Liver (tissue), 9 donors: ENCODE results near the gene MFNG. TPM values are rescaled to one million over a fixed set of nuclear protein-coding genes. Genes with fewer than 3 reads are reported as not detected.

Experiments
- DNase-seq: peaks from one replicate; pipeline ENCODE4 v3.0.0-alpha.2; 2017; ENCODE audit warnings: low spot score
- H3K27ac ChIP-seq, 2 donors: one replicate each; pipeline ENCODE4 v1.7.0; 2013; ENCODE audit warnings: inconsistent platforms in 2 of 2, low read length in 2 of 2, control low read depth in 1 of 2, low read depth in 1 of 2, mild to moderate bottlenecking in 1 of 2
- H3K27me3 ChIP-seq, 4 donors: one replicate each; pipeline versions ENCODE4 v1.6.1 to v1.7.0; 2013; ENCODE audit warnings: low read length in 3 of 4, inconsistent platforms in 1 of 4, mild to moderate bottlenecking in 1 of 4, moderate library complexity in 1 of 4; ENCODE audit not compliant: control insufficient read depth in 4 of 4, insufficient read depth in 4 of 4
- H3K36me3 ChIP-seq, 4 donors: one replicate each; pipeline versions ENCODE4 v1.6.1 to v1.7.0; 2013; ENCODE audit warnings: low read length in 3 of 4, mild to moderate bottlenecking in 3 of 4, low read depth in 1 of 4, moderate library complexity in 1 of 4; ENCODE audit not compliant: control insufficient read depth in 4 of 4, insufficient read depth in 3 of 4
- H3K4me1 ChIP-seq, 4 donors: one replicate each; pipeline versions ENCODE4 v1.6.1 to v1.7.0; 2013; ENCODE audit warnings: low read length in 3 of 4, mild to moderate bottlenecking in 3 of 4, moderate library complexity in 1 of 4; ENCODE audit not compliant: control insufficient read depth in 4 of 4, insufficient read depth in 4 of 4
- H3K4me3 ChIP-seq, 3 donors: one replicate each; pipeline versions ENCODE4 v1.6.1 to v1.7.0; 2013; ENCODE audit warnings: low read length in 3 of 3, control low read depth in 1 of 3, low read depth in 1 of 3, mild to moderate bottlenecking in 1 of 3
- H3K9ac ChIP-seq, 2 donors: one replicate each; pipeline ENCODE4 v1.7.0; 2013; ENCODE audit warnings: low read length in 2 of 2, mild to moderate bottlenecking in 2 of 2, moderate library complexity in 2 of 2, control low read depth in 1 of 2, low read depth in 1 of 2
- H3K9me3 ChIP-seq, 4 donors: one replicate each; pipeline versions ENCODE4 v1.6.1 to v1.7.0; 2013; ENCODE audit warnings: low read length in 3 of 4; ENCODE audit not compliant: control insufficient read depth in 4 of 4
- EGR1 ChIP-seq, 2 donors: IDR thresholded peaks; 2 replicates each; pipeline ENCODE4 v1.6.1; 2016 to 2018; ENCODE audit warnings: antibody characterized with exemption in 2 of 2, low read depth in 2 of 2
- FOXA1 ChIP-seq: IDR thresholded peaks from 2 replicates; pipeline ENCODE4 v1.6.1; 2016; ENCODE audit warnings: antibody characterized with exemption
- FOXA2 ChIP-seq: IDR thresholded peaks from 2 replicates; pipeline ENCODE4 v1.6.1; 2016; ENCODE audit warnings: antibody characterized with exemption
- GABPA ChIP-seq, 2 donors: IDR thresholded peaks in 1 of 2; conservative IDR thresholded peaks in 1 of 2; 2 replicates each; pipeline ENCODE4 v1.6.1; 2016; ENCODE audit warnings: antibody characterized with exemption in 2 of 2, mild to moderate bottlenecking in 1 of 2, moderate library complexity in 1 of 2
- HNF4A ChIP-seq, 2 donors: conservative IDR thresholded peaks; 2 replicates each; pipeline ENCODE4 v1.6.1; 2016; ENCODE audit warnings: antibody characterized with exemption in 2 of 2, mild to moderate bottlenecking in 2 of 2
- HNF4G ChIP-seq: IDR thresholded peaks from 2 replicates; pipeline ENCODE4 v1.6.1; 2016; ENCODE audit warnings: antibody characterized with exemption
- JUND ChIP-seq, 2 donors: IDR thresholded peaks; 2 replicates each; pipeline ENCODE4 v1.6.1; 2016; ENCODE audit warnings: antibody characterized with exemption in 2 of 2
- NR2F2 ChIP-seq: IDR thresholded peaks from 2 replicates; pipeline ENCODE4 v1.6.1; 2016; ENCODE audit warnings: antibody characterized with exemption
- RAD21 ChIP-seq, 2 donors: IDR thresholded peaks; 2 replicates each; pipeline ENCODE4 v1.6.1; 2016; ENCODE audit warnings: antibody characterized with exemption in 2 of 2, mild to moderate bottlenecking in 2 of 2
- RXRA ChIP-seq, 2 donors: IDR thresholded peaks; 2 replicates each; pipeline ENCODE4 v1.6.1; 2017 to 2018; ENCODE audit warnings: antibody characterized with exemption in 2 of 2, mild to moderate bottlenecking in 1 of 2
- SP1 ChIP-seq: IDR thresholded peaks from 2 replicates; pipeline ENCODE4 v1.6.1; 2018; ENCODE audit warnings: antibody characterized with exemption, mild to moderate bottlenecking
- TAF1 ChIP-seq: conservative IDR thresholded peaks from 2 replicates; pipeline ENCODE4 v1.6.1; 2016; ENCODE audit warnings: antibody characterized with exemption, mild to moderate bottlenecking
- YY1 ChIP-seq: IDR thresholded peaks from 2 replicates; pipeline ENCODE4 v1.6.1; 2016; ENCODE audit warnings: antibody characterized with exemption, mild to moderate bottlenecking
- WGBS: extraction: QIAGEN DNeasy Blood & Tissue Kit; methylation state at CpG from one replicate; pipeline ENCODE4 v1.1.7; 2013; 5-methylcytosine and 5-hydroxymethylcytosine counted together
- polyA plus RNA-seq, 2 donors: library from polyadenylated mRNA; stranded (reverse) in 1 of 2; unstranded in 1 of 2; fragments of 200-250 nt in 1 of 2; fragments of >200 nt in 1 of 2; fragmentation: Nextera tagmentation in 1 of 2; extraction: Ambion mirVana in 1 of 2; gene quantifications; one replicate each; pipeline versions ENCODE4 v1.2.1 to v1.2.3, GENCODE V29; 2013 to 2015
- total RNA-seq, 2 donors: library from RNA; depleted of rRNA; stranded (reverse); fragments of >200 nt; gene quantifications; one replicate each; pipeline ENCODE4 v1.2.3, GENCODE V29; 2014
- TF ChIP-seq, protein P1 (sequence below): fragments of 150-350 bp; IDR thresholded peaks from 2 replicates; pipeline ENCODE4 v1.5.1; 2017; ENCODE audit warnings: improper control_type of control experiment, low read depth, low read length; ENCODE audit not compliant: missing input control
- TF ChIP-seq, protein P2 (sequence below): IDR thresholded peaks from 2 replicates; pipeline ENCODE4 v1.6.1; 2016; ENCODE audit warnings: antibody characterized with exemption
- TF ChIP-seq, protein P3 (sequence below): IDR thresholded peaks from 2 replicates; pipeline ENCODE4 v1.6.1; 2016; ENCODE audit warnings: antibody characterized with exemption
- TF ChIP-seq, protein P4 (sequence below): IDR thresholded peaks from 2 replicates; pipeline ENCODE4 v1.6.1; 2016; ENCODE audit warnings: antibody characterized with exemption, mild to moderate bottlenecking
- TF ChIP-seq, protein P5 (sequence below): IDR thresholded peaks from 2 replicates; pipeline ENCODE4 v1.6.1; 2016; ENCODE audit warnings: antibody characterized with exemption
- donor health status: healthy.
- donor health status: healthy.
- donor health status: healthy.
- donor health status: healthy.
- donor health status: healthy.

The MFNG gene
- total and polyA plus RNA-seq, 4 donors = 5.0 to 10.7 (median 7.4) TPM

DNA sequence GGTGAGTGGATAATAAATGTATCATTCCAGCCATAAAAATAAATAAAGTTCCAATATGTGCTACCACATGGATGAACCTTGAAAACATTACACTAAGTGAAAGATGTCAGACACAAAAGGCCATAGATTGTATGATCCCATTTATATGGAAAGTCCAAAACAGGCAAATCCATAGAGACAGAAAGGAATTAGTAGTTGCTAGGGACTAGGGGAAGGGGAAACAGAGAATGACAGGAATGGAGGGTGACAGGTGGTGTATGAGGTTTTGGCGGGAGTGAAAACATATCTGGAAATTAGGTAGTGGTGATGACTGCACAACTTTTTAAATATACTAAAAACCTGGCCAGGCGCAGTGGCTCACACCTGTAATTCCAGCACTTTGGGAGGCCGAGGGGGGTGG, 48.3 kb upstream of the MFNG start:
- no peak overlapping the region for H3K27ac ChIP-seq
- H3K4me1 ChIP-seq = peaks cover 2 to 9% (median 3%) of the 10 kb centered on the region in 4 donors
- no peaks in the 10 kb centered on the region for H3K36me3 ChIP-seq
- H3K27me3 ChIP-seq = no peaks in the 10 kb centered on the region
- H3K4me3 ChIP-seq = no peak overlapping the region
- DNase-seq = no peak
- H3K9ac ChIP-seq = no peak overlapping the region
- 96% methylated on average over 3 of the region's 3 CpGs for WGBS
- H3K9me3 ChIP-seq = no peaks in the 10 kb centered on the region
- TF ChIP-seq, protein P1, sequence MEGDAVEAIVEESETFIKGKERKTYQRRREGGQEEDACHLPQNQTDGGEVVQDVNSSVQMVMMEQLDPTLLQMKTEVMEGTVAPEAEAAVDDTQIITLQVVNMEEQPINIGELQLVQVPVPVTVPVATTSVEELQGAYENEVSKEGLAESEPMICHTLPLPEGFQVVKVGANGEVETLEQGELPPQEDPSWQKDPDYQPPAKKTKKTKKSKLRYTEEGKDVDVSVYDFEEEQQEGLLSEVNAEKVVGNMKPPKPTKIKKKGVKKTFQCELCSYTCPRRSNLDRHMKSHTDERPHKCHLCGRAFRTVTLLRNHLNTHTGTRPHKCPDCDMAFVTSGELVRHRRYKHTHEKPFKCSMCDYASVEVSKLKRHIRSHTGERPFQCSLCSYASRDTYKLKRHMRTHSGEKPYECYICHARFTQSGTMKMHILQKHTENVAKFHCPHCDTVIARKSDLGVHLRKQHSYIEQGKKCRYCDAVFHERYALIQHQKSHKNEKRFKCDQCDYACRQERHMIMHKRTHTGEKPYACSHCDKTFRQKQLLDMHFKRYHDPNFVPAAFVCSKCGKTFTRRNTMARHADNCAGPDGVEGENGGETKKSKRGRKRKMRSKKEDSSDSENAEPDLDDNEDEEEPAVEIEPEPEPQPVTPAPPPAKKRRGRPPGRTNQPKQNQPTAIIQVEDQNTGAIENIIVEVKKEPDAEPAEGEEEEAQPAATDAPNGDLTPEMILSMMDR = no peak
- TF ChIP-seq NR2F2 (no peak), HNF4G (no peak), FOXA2 (no peak), JUND (IDR thresholded peaks at IDR 0.05) (no peak), HNF4A (conservative IDR thresholded peaks at IDR 0.05) (no peak), GABPA (IDR thresholded peaks at IDR 0.05 in 1 of 2, conservative IDR thresholded peaks at IDR 0.05 in 1 of 2) (no peak)
- TF ChIP-seq, protein P2, sequence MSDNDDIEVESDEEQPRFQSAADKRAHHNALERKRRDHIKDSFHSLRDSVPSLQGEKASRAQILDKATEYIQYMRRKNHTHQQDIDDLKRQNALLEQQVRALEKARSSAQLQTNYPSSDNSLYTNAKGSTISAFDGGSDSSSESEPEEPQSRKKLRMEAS = no peak

DNA sequence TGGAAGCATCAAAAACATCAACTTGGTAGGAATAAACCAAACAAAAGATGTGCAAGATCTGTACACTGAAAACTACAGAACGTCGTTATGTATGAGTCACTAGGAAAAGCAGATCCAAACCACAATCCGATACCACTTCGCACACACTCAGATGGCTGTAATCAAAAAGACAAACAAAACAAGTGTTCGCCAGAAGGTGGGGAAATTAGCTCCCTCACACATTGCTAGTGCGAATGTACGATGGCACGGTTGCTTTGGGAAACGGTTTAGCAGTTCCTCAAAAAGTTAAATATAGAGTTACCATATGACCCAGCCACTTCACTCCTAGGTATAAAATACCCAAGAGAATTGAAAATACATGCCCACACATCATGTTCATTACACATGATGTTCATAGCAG, 47.8 kb upstream of the MFNG start:
- H3K27ac ChIP-seq = no peak overlapping the region
- no peaks in the 10 kb centered on the region for H3K27me3 ChIP-seq
- H3K4me3 ChIP-seq = no peak overlapping the region
- peaks cover 1 to 8% (median 2%) of the 10 kb centered on the region in 4 donors for H3K4me1 ChIP-seq
- no peak for DNase-seq
- H3K36me3 ChIP-seq = no peaks in the 10 kb centered on the region
- H3K9me3 ChIP-seq = no peaks in the 10 kb centered on the region
- 77% methylated on average over 9 of the region's 9 CpGs for WGBS
- TF ChIP-seq JUND (IDR thresholded peaks at IDR 0.05) (no peak), SP1 (no peak), RXRA (IDR thresholded peaks at IDR 0.05) (no peak), FOXA2 (no peak), YY1 (no peak), EGR1 (IDR thresholded peaks at IDR 0.05; ENCODE audit: low read depth in 2 of 2) (no peak), HNF4A (conservative IDR thresholded peaks at IDR 0.05) (no peak), HNF4G (no peak), RAD21 (IDR thresholded peaks at IDR 0.05) (no peak), GABPA (IDR thresholded peaks at IDR 0.05 in 1 of 2, conservative IDR thresholded peaks at IDR 0.05 in 1 of 2) (no peak), NR2F2 (no peak), FOXA1 (no peak), TAF1 (no peak)
- TF ChIP-seq, protein P3, sequence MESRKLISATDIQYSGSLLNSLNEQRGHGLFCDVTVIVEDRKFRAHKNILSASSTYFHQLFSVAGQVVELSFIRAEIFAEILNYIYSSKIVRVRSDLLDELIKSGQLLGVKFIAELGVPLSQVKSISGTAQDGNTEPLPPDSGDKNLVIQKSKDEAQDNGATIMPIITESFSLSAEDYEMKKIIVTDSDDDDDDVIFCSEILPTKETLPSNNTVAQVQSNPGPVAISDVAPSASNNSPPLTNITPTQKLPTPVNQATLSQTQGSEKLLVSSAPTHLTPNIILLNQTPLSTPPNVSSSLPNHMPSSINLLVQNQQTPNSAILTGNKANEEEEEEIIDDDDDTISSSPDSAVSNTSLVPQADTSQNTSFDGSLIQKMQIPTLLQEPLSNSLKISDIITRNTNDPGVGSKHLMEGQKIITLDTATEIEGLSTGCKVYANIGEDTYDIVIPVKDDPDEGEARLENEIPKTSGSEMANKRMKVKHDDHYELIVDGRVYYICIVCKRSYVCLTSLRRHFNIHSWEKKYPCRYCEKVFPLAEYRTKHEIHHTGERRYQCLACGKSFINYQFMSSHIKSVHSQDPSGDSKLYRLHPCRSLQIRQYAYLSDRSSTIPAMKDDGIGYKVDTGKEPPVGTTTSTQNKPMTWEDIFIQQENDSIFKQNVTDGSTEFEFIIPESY = no peak
- TF ChIP-seq, protein P2 = no peak
- TF ChIP-seq, protein P1 = no peak
- TF ChIP-seq, protein P4, sequence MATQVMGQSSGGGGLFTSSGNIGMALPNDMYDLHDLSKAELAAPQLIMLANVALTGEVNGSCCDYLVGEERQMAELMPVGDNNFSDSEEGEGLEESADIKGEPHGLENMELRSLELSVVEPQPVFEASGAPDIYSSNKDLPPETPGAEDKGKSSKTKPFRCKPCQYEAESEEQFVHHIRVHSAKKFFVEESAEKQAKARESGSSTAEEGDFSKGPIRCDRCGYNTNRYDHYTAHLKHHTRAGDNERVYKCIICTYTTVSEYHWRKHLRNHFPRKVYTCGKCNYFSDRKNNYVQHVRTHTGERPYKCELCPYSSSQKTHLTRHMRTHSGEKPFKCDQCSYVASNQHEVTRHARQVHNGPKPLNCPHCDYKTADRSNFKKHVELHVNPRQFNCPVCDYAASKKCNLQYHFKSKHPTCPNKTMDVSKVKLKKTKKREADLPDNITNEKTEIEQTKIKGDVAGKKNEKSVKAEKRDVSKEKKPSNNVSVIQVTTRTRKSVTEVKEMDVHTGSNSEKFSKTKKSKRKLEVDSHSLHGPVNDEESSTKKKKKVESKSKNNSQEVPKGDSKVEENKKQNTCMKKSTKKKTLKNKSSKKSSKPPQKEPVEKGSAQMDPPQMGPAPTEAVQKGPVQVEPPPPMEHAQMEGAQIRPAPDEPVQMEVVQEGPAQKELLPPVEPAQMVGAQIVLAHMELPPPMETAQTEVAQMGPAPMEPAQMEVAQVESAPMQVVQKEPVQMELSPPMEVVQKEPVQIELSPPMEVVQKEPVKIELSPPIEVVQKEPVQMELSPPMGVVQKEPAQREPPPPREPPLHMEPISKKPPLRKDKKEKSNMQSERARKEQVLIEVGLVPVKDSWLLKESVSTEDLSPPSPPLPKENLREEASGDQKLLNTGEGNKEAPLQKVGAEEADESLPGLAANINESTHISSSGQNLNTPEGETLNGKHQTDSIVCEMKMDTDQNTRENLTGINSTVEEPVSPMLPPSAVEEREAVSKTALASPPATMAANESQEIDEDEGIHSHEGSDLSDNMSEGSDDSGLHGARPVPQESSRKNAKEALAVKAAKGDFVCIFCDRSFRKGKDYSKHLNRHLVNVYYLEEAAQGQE = no peak
- TF ChIP-seq, protein P5, sequence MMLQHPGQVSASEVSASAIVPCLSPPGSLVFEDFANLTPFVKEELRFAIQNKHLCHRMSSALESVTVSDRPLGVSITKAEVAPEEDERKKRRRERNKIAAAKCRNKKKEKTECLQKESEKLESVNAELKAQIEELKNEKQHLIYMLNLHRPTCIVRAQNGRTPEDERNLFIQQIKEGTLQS = no peak
- H3K9ac ChIP-seq = no peak overlapping the region
